Measurements from ENCODE around the gene FBXO46.

The FBXO46 gene

GRCh38 chr19:45730368-45731288 lies at the start of gene FBXO46:
Gene FBXO46, minus strand, starts transcription at chr19:45730896. Its CDS starts 17,401 bp downstream, at chr19:45713495.
- DNase-seq, result peak; percentile 99

- no peak for DNase-seq
Observed at GRCh38 chr19:45780146-45780447, 49.4 kb upstream of the FBXO46 start.

GRCh38 chr19:45779231-45780145 lies 48.8 kb upstream of the FBXO46 start:
- peak; percentile 83 for DNase-seq

- no peak for DNase-seq
Observed at GRCh38 chr19:45778010-45778661, 47.4 kb upstream of the FBXO46 start.

GRCh38 chr19:45777395-45777961 lies 46.8 kb upstream of the FBXO46 start:
- DNase-seq, result no peak

- no peak for DNase-seq
Observed at GRCh38 chr19:45774765-45775164, 44.1 kb upstream of the FBXO46 start.

GRCh38 chr19:45773384-45773783 lies 42.7 kb upstream of the FBXO46 start:
- no peak for DNase-seq

GRCh38 chr19:45772912-45773311 lies 42.2 kb upstream of the FBXO46 start:
- no peak for DNase-seq

GRCh38 chr19:45772130-45772840 lies 41.6 kb upstream of the FBXO46 start:
- DNase-seq, result no peak

- no peak for DNase-seq
Observed at GRCh38 chr19:45771311-45771933, 40.7 kb upstream of the FBXO46 start.

- DNase-seq, result peak; percentile 97
Observed at GRCh38 chr19:45770192-45771101, 39.8 kb upstream of the FBXO46 start.

- no peak for DNase-seq
Observed at GRCh38 chr19:45769821-45770191, 39.1 kb upstream of the FBXO46 start.

GRCh38 chr19:45768984-45769782 lies 38.5 kb upstream of the FBXO46 start, which contains the start of gene SIX5:
Gene SIX5, minus strand, starts transcription at chr19:45769252. Its CDS starts 408 bp downstream, at chr19:45768844.
- peak; percentile 94 for DNase-seq

GRCh38 chr19:45768655-45768983 lies 37.9 kb upstream of the FBXO46 start:
- no peak for DNase-seq

GRCh38 chr19:45767881-45768654 lies 37.4 kb upstream of the FBXO46 start:
- peak; percentile 35 for DNase-seq

GRCh38 chr19:45767410-45767880 lies 36.7 kb upstream of the FBXO46 start:
- DNase-seq, result no peak

GRCh38 chr19:45766869-45767346 lies 36.2 kb upstream of the FBXO46 start:
- DNase-seq, result no peak

- no peak for DNase-seq
Observed at GRCh38 chr19:45766296-45766868, 35.7 kb upstream of the FBXO46 start.
